H1 (cell line): ENCODE measurements around the gene PAOX. TPM values are rescaled to one million over a fixed set of nuclear protein-coding genes. Genes with fewer than 3 reads are reported as not detected.

Source experiments
- CTCF ChIA-PET: fragments of 300-600 bp; sonication (Branson Sonifier 250); formaldehyde crosslinking; loops from one replicate; lab custom pipeline; 2021; ENCODE audit not compliant: partially characterized antibody; lab: Charles Lee
- POLR2A ChIA-PET: fragments of 300-600 bp; sonication (Branson Sonifier 250); formaldehyde crosslinking; loops from one replicate; lab custom pipeline; 2021; ENCODE audit warnings: inconsistent platforms; ENCODE audit not compliant: partially characterized antibody; lab: Charles Lee
- DNase-seq, 2 experiments: peaks; one replicate each; pipeline versions ENCODE4 v3.0.0 to v3.0.0-alpha.2; 2010 to 2022; ENCODE audit warnings: low spot score in 2 of 2, low read depth in 1 of 2, mixed read lengths in 1 of 2
- FAIRE-seq: peaks from 2 replicates; lab custom pipeline; 2011; peaks lifted over from hg19 to GRCh38; lab: Jason Lieb, UNC
- H2AFZ ChIP-seq: 2 replicates; pipeline ENCODE4 v1.8.1; 2012; ENCODE audit warnings: low read length, inconsistent platforms
- H2AK5ac ChIP-seq: 2 replicates; pipeline ENCODE4 v1.6.1; 2013; ENCODE audit warnings: low read depth, low read length
- H2BK120ac ChIP-seq: replicated peaks from 2 replicates; pipeline ENCODE3; 2013; ENCODE audit warnings: low read depth, low read length, inconsistent platforms
- H2BK12ac ChIP-seq: 2 replicates; pipeline ENCODE4 v1.6.1; 2013; ENCODE audit warnings: low read depth, low read length
- H2BK15ac ChIP-seq: 2 replicates; pipeline ENCODE4 v1.6.1; 2013; ENCODE audit warnings: low read length
- H2BK20ac ChIP-seq: 2 replicates; pipeline ENCODE4 v1.6.1; 2013; ENCODE audit warnings: low read length
- H2BK5ac ChIP-seq: 2 replicates; pipeline ENCODE4 v1.6.1; 2013; ENCODE audit warnings: low read depth, low read length
- H3K14ac ChIP-seq: 2 replicates; pipeline ENCODE4 v1.6.1; 2013; ENCODE audit warnings: inconsistent platforms; ENCODE audit not compliant: insufficient read length
- H3K18ac ChIP-seq: 2 replicates; pipeline ENCODE4 v1.6.1; 2013; ENCODE audit warnings: low read length; ENCODE audit errors: extremely low read depth
- H3K23ac ChIP-seq: 2 replicates; pipeline ENCODE4 v1.6.1; 2013; ENCODE audit warnings: inconsistent platforms; ENCODE audit not compliant: insufficient read length
- H3K23me2 ChIP-seq: 2 replicates; pipeline ENCODE4 v1.6.1; 2013; ENCODE audit warnings: low read depth, low read length
- H3K27ac ChIP-seq: 2 replicates; pipeline ENCODE4 v1.6.1; 2011; ENCODE audit warnings: low read depth, low read length, inconsistent platforms
- H3K27me3 ChIP-seq, 4 experiments: replicated peaks in 1 of 4; 1 replicate in 1 of 4; 2 replicates in 3 of 4; pipeline versions ENCODE4 v1.6.1 to v1.8.1; 2011 to 2013; ENCODE audit warnings: low read length in 3 of 4, mild to moderate bottlenecking in 3 of 4, inconsistent platforms in 2 of 4, mixed read lengths in 2 of 4, moderate library complexity in 1 of 4; ENCODE audit not compliant: control insufficient read depth in 3 of 4, insufficient read depth in 3 of 4; ENCODE audit errors: extremely low read depth in 1 of 4
- H3K36me3 ChIP-seq, 4 experiments: 2 replicates each; pipeline versions ENCODE4 v1.6.1 to v1.8.1; 2011 to 2013; ENCODE audit warnings: mild to moderate bottlenecking in 4 of 4, low read length in 3 of 4, moderate library complexity in 2 of 4, control low read depth in 1 of 4, inconsistent platforms in 1 of 4; ENCODE audit not compliant: insufficient read depth in 4 of 4, control insufficient read depth in 2 of 4
- H3K4ac ChIP-seq: replicated peaks from 2 replicates; pipeline ENCODE3; 2013; ENCODE audit warnings: low read length, low read depth, mixed read lengths, inconsistent platforms; ENCODE audit not compliant: insufficient read length
- H3K4me1 ChIP-seq, 4 experiments: replicated peaks in 1 of 4; 1 replicate in 1 of 4; 2 replicates in 3 of 4; pipeline versions ENCODE4 v1.6.1 to v1.8.1; 2011 to 2013; ENCODE audit warnings: low read length in 3 of 4, inconsistent platforms in 2 of 4, mixed read lengths in 1 of 4; ENCODE audit not compliant: insufficient read depth in 4 of 4, control insufficient read depth in 3 of 4
- H3K4me2 ChIP-seq, 2 experiments: 2 replicates each; pipeline versions ENCODE4 v1.6.1 to v1.8.1; 2011 to 2013; ENCODE audit warnings: low read depth in 2 of 2, low read length in 2 of 2, control low read depth in 1 of 2, inconsistent platforms in 1 of 2, mild to moderate bottlenecking in 1 of 2; ENCODE audit not compliant: insufficient read depth in 1 of 2
- H3K4me3 ChIP-seq, 4 experiments: fragments of 200-600, 300-600 bp in 1 of 4; sonication (generic), shearing (Covaris generic), sonication (Bioruptor Twin) in 1 of 4; 2 replicates each; pipeline versions ENCODE4 v1.5.1 to v1.8.1; 2011 to 2016; ENCODE audit warnings: low read length in 4 of 4, low read depth in 3 of 4, control low read depth in 2 of 4, inconsistent platforms in 2 of 4, mild to moderate bottlenecking in 2 of 4, mixed read lengths in 1 of 4, moderate library complexity in 1 of 4; ENCODE audit not compliant: insufficient read depth in 2 of 4; ENCODE audit errors: extremely low read depth in 1 of 4
- H3K56ac ChIP-seq: replicated peaks from 2 replicates; pipeline ENCODE3; 2013; ENCODE audit warnings: low read depth, mild to moderate bottlenecking, mixed read lengths, low read length, inconsistent platforms; ENCODE audit not compliant: insufficient read length
- H3K79me1 ChIP-seq: 2 replicates; pipeline ENCODE4 v1.6.1; 2013; ENCODE audit warnings: low read depth, low read length, control low read depth
- H3K79me2 ChIP-seq, 2 experiments: 2 replicates each; pipeline versions ENCODE4 v1.6.1 to v1.8.1; 2012 to 2013; ENCODE audit warnings: low read length in 2 of 2, mild to moderate bottlenecking in 2 of 2, inconsistent platforms in 1 of 2; ENCODE audit not compliant: insufficient read depth in 2 of 2, control insufficient read depth in 1 of 2
- H3K9ac ChIP-seq, 4 experiments: replicated peaks in 1 of 4; 1 replicate in 1 of 4; 2 replicates in 3 of 4; pipeline versions ENCODE4 v1.6.1 to v1.8.1; 2011 to 2013; ENCODE audit warnings: low read depth in 3 of 4, low read length in 3 of 4, control low read depth in 2 of 4, mild to moderate bottlenecking in 2 of 4, moderate library complexity in 2 of 4, inconsistent platforms in 1 of 4; ENCODE audit errors: extremely low read depth in 1 of 4
- H3K9me3 ChIP-seq, 2 experiments: 2 replicates each; pipeline versions ENCODE4 v1.6.1 to v1.8.1; 2012 to 2013; ENCODE audit warnings: mild to moderate bottlenecking in 2 of 2, moderate library complexity in 2 of 2, control low read depth in 1 of 2, inconsistent platforms in 1 of 2, low read depth in 1 of 2, low read length in 1 of 2, mixed read lengths in 1 of 2; ENCODE audit not compliant: insufficient read depth in 2 of 2
- H4K20me1 ChIP-seq, 2 experiments: replicated peaks in 1 of 2; 2 replicates each; pipeline versions ENCODE3 to v1.8.1; 2011 to 2013; ENCODE audit warnings: inconsistent platforms in 2 of 2, low read length in 2 of 2, mild to moderate bottlenecking in 1 of 2; ENCODE audit not compliant: insufficient read depth in 2 of 2, control insufficient read depth in 1 of 2
- H4K5ac ChIP-seq: 2 replicates; pipeline ENCODE4 v1.6.1; 2013; ENCODE audit warnings: low read length, low read depth, mixed read lengths, inconsistent platforms; ENCODE audit not compliant: insufficient read length
- H4K8ac ChIP-seq: 2 replicates; pipeline ENCODE4 v1.8.0; 2013; ENCODE audit warnings: mild to moderate bottlenecking, moderate library complexity, low read length, inconsistent platforms; ENCODE audit not compliant: insufficient read depth; ENCODE audit errors: extremely low read depth
- H4K91ac ChIP-seq: replicated peaks from 2 replicates; pipeline ENCODE3; 2013; ENCODE audit warnings: low read length, mixed read lengths, inconsistent platforms; ENCODE audit not compliant: insufficient read length
- BACH1 ChIP-seq: IDR thresholded peaks from 2 replicates; pipeline ENCODE4 v1.6.1; 2012; ENCODE audit warnings: low read length, improper control_type of control experiment
- CBX8 ChIP-seq: fragments of 300-800, 300-1000 bp; sonication (generic); IDR thresholded peaks from 2 replicates; pipeline ENCODE4 v1.7.1; 2016; ENCODE audit warnings: low read depth, low read length, borderline replicate concordance
- RFX5 ChIP-seq: IDR thresholded peaks from 2 replicates; pipeline ENCODE4 v1.6.1; 2011; ENCODE audit warnings: low read depth, low read length, improper control_type of control experiment, borderline replicate concordance
- WGBS, 2 experiments: shearing (Covaris generic) in 1 of 2; methylation state at CpG; one replicate each; pipeline versions ENCODE4 v1.1.6 to v1.1.7; 2013 to 2015; ENCODE audit warnings: low lambda C conversion rate in 2 of 2, mixed read lengths in 2 of 2, inconsistent platforms in 1 of 2, low coverage in 1 of 2, missing lambda C conversion rate in 1 of 2; ENCODE audit not compliant: insufficient replicate concordance in 2 of 2, insufficient coverage in 1 of 2, insufficient read length in 1 of 2; ENCODE audit errors: extremely low coverage in 1 of 2, missing lambda C conversion rate in 1 of 2; 5-methylcytosine and 5-hydroxymethylcytosine counted together
- polyA plus RNA-seq, 7 experiments: library from polyadenylated mRNA; depleted of rRNA in 3 of 7; stranded (reverse) in 5 of 7; unstranded in 2 of 7; fragments of >200 nt in 5 of 7; fragments of 200-250 nt in 2 of 7; gene quantifications; 1 replicate in 5 of 7; 2 replicates in 1 of 7; 4 replicates in 1 of 7; pipeline versions ENCODE4 v1.2.1 to v1.2.3, GENCODE V29; 2011 to 2013; ENCODE audit warnings: missing spikeins in 2 of 7, mixed read lengths in 2 of 7
- total RNA-seq: library from RNA; stranded (reverse); fragmentation: NEBNext Ultra II Directional; extraction: Animal tissue kit (Norgen Biotek cat#: 25700); gene quantifications from 2 replicates; pipeline ENCODE4 v1.2.1, GENCODE V29; 2021

The PAOX gene
- total and polyA plus RNA-seq, 2 of the 8 experiments (the other 6 are each of a cell fraction or from before 2014, with no cell fraction given) = 3.7 to 4.3 TPM

DNA sequence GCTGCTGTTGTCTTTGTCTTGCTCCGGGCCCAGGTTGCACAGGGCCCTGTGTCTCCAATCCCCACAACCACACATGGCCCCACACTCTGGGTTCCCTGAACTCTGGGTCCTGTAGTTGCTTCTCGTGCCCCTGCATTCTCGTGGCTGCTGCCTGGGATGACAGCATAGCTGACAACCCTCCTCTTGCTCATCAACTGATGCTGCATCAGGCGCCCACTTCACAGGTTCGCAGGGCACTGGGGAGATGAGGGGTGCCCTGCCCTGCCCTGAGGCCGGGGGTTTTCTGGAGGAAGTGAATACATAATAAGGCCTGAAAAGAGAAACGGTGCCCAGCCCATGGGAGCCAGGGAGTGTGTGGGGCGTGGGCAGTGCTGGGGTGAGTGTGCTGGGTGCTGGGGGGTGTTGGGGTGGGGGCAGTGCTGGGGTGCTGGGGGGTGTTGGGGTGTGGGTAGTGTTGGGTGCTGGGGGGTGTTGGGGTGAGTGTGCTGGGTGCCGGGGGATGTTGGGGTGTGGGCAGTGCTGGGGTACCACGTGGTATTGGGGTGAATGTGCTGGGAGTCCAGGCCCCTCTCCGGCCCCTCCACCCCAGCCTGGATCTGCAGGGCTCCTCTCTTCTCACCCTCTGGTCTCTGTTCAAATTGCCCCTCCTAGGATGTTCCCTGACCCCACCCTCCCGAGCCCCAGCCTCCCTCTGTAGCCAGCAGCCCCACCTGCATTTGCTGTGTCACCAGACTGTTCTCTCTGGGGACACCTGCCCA, 12.9 kb downstream of the PAOX start:
- H3K4me3 ChIP-seq = no peak overlapping the region
- H2AFZ ChIP-seq = no peak overlapping the region
- no peak overlapping the region for H3K23ac ChIP-seq
- no peak overlapping the region for H2BK12ac ChIP-seq
- no peak for DNase-seq
- peaks cover 4 to 12% (median 4%) of the 10 kb centered on the region in 4 experiments; a peak in 4 of 8 replicates for H3K36me3 ChIP-seq
- H2BK120ac ChIP-seq = no peak overlapping the region
- H3K9me3 ChIP-seq = no peaks in the 10 kb centered on the region
- H2AK5ac ChIP-seq = no peak overlapping the region
- no peak overlapping the region for H3K56ac ChIP-seq
- CTCF ChIA-PET = interaction anchor here (1.6 to 1.9 kb wide), 2 partner anchors 63 to 64 kb away, joined by 4 read pairs; no protein-coding TSS in a partner anchor
- 86% methylated on average over 6 of the region's 12 CpGs; no CpG with 5 or more reads in 1 of the 2 experiments for WGBS, 2 experiments
- no peak overlapping the region for H3K27ac ChIP-seq
- FAIRE-seq = no peak
- H3K4ac ChIP-seq = no peak overlapping the region
- no peak overlapping the region for H4K5ac ChIP-seq
- H3K4me2 ChIP-seq = no peak overlapping the region
- peaks cover 0 to 3% (median 0%) of the 10 kb centered on the region in 4 experiments; a peak in 3 of 7 replicates for H3K4me1 ChIP-seq
- POLR2A ChIA-PET = interaction anchor here (0.6 to 6.0 kb wide), 5 partner anchors 9 to 31 kb away, joined by 3 to 25 read pairs (median 4); partner anchors contain the start of gene PAOX
- H4K8ac ChIP-seq = no peak overlapping the region
- H3K79me2 ChIP-seq = peaks cover 0 to 22% of the 10 kb centered on the region in 2 experiments; a peak in 2 of 4 replicates
- H4K20me1 ChIP-seq = peaks cover 0 to 3% of the 10 kb centered on the region in 2 experiments
- no peak overlapping the region for H4K91ac ChIP-seq
- no peak overlapping the region for H3K14ac ChIP-seq
- no peak overlapping the region for H2BK5ac ChIP-seq
- H3K18ac ChIP-seq = no peak overlapping the region
- peaks cover 3% of the 10 kb centered on the region for H3K79me1 ChIP-seq
- H3K23me2 ChIP-seq = peaks cover 2% of the 10 kb centered on the region; the same call in 1 of the 2 replicates
- no peak overlapping the region for H2BK20ac ChIP-seq
- H3K27me3 ChIP-seq = no peaks in the 10 kb centered on the region
- H3K9ac ChIP-seq = no peak overlapping the region
- no peak overlapping the region for H2BK15ac ChIP-seq
- TF ChIP-seq CBX8 (no peak), RFX5 (no peak), BACH1 (no peak)
